HUES64 (cell line): Measurements from ENCODE around the gene GREM2.

Experiments
- H3K27ac ChIP-seq: 2 replicates; pipeline ENCODE4 v1.7.0; 2013; ENCODE audit warnings: low read depth, low read length, inconsistent platforms
- H3K27me3 ChIP-seq: 2 replicates; pipeline ENCODE4 v1.6.1; 2013; ENCODE audit warnings: mild to moderate bottlenecking, low read length; ENCODE audit not compliant: insufficient read depth
- H3K36me3 ChIP-seq: 2 replicates; pipeline ENCODE4 v1.6.1; 2013; ENCODE audit warnings: mild to moderate bottlenecking, low read length; ENCODE audit not compliant: insufficient read depth
- H3K4me1 ChIP-seq: 2 replicates; pipeline ENCODE4 v1.6.1; 2013; ENCODE audit warnings: mild to moderate bottlenecking, low read length, moderate library complexity; ENCODE audit not compliant: insufficient read depth
- H3K4me3 ChIP-seq: 2 replicates; pipeline ENCODE4 v1.5.1; 2013; ENCODE audit warnings: mild to moderate bottlenecking, low read length, moderate library complexity
- H3K9ac ChIP-seq: 2 replicates; pipeline ENCODE4 v1.6.1; 2013; ENCODE audit warnings: mild to moderate bottlenecking, low read depth, low read length
- H3K9me3 ChIP-seq: 2 replicates; pipeline ENCODE4 v1.6.1; 2013; ENCODE audit warnings: low read depth, low read length; ENCODE audit not compliant: insufficient read depth
- WGBS: fragments of 150-250, 120-280 bp; methylation state at CpG from one replicate; pipeline ENCODE4 v1.1.7; 2013; ENCODE audit warnings: missing lambda C conversion rate; 5-methylcytosine and 5-hydroxymethylcytosine counted together

GREM2 gene

GRCh38 chr1:240630409-240630808 lies 18.5 kb upstream of the GREM2 start:
- 83% methylated on average over 5 of the region's 5 CpGs for WGBS
- peak overlapping the region; percentile 41; the same call in 1 of the 2 replicates for H3K27ac ChIP-seq
- no peaks in the 10 kb centered on the region for H3K36me3 ChIP-seq
- H3K9me3 ChIP-seq, result no peaks in the 10 kb centered on the region
- no peak overlapping the region for H3K9ac ChIP-seq
- peaks cover 9% of the 10 kb centered on the region; the same call in 1 of the 2 replicates for H3K4me1 ChIP-seq
- H3K27me3 ChIP-seq, result no peaks in the 10 kb centered on the region
- H3K4me3 ChIP-seq, result no peak overlapping the region

- H3K4me3 ChIP-seq, result no peak overlapping the region
- no peak overlapping the region for H3K27ac ChIP-seq
- H3K36me3 ChIP-seq, result no peaks in the 10 kb centered on the region
- H3K9ac ChIP-seq, result no peak overlapping the region
- H3K9me3 ChIP-seq, result no peaks in the 10 kb centered on the region
- H3K27me3 ChIP-seq, result no peaks in the 10 kb centered on the region
- WGBS, result 92% methylated on average over 2 of the region's 2 CpGs
- 0 out of 2 replicates have a peak, but pooled peaks cover 3% of the 10 kb centered on the region for H3K4me1 ChIP-seq
These were observed 9.3 kb upstream of the GREM2 start for GRCh38 chr1:240621249-240621648.

- H3K4me3 ChIP-seq, result no peak overlapping the region
- no peak overlapping the region for H3K9ac ChIP-seq
- no peak overlapping the region for H3K27ac ChIP-seq
- no peaks in the 10 kb centered on the region for H3K27me3 ChIP-seq
- no peaks in the 10 kb centered on the region for H3K9me3 ChIP-seq
- peaks cover 5% of the 10 kb centered on the region; the same call in 1 of the 2 replicates for H3K4me1 ChIP-seq
- H3K36me3 ChIP-seq, result no peaks in the 10 kb centered on the region
- WGBS, result 91% methylated on average over 17 of the region's 19 CpGs
These were observed 8.1 kb upstream of the GREM2 start for GRCh38 chr1:240619906-240620621.

- H3K36me3 ChIP-seq, result no peaks in the 10 kb centered on the region
- H3K4me3 ChIP-seq, result no peak overlapping the region
- no peaks in the 10 kb centered on the region for H3K9me3 ChIP-seq
- H3K4me1 ChIP-seq, result peaks cover 5% of the 10 kb centered on the region; the same call in 1 of the 2 replicates
- H3K27ac ChIP-seq, result no peak overlapping the region
- WGBS, result 90% methylated on average over 5 of the region's 5 CpGs
- H3K27me3 ChIP-seq, result no peaks in the 10 kb centered on the region
- H3K9ac ChIP-seq, result no peak overlapping the region
These were observed 7.4 kb upstream of the GREM2 start for GRCh38 chr1:240619357-240619756.

GRCh38 chr1:240618946-240619345 lies 7.0 kb upstream of the GREM2 start:
- peaks cover 5% of the 10 kb centered on the region; the same call in 1 of the 2 replicates for H3K4me1 ChIP-seq
- no peak overlapping the region for H3K27ac ChIP-seq
- no peaks in the 10 kb centered on the region for H3K36me3 ChIP-seq
- H3K27me3 ChIP-seq, result no peaks in the 10 kb centered on the region
- no peaks in the 10 kb centered on the region for H3K9me3 ChIP-seq
- WGBS, result 95% methylated on average over 4 of the region's 4 CpGs
- no peak overlapping the region for H3K4me3 ChIP-seq
- H3K9ac ChIP-seq, result no peak overlapping the region

DNA sequence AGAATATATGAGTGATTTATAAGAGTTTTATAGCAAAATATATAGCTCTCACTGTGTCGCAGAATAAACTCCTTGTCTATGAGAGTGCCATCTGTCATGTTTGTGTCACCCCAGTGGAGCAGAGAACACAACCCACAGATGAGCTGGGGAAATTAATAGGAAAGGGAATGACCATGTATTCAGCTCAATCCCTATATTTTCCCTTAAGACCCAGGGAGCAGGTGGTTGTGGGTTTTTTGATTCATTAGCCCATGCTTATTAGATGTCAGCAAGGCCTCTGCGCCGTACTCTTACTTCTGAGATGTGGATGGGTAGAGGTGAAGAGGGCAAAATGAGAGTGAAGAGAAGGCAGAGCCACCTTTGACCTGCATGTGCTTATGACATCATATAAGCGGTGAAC lies 4.1 kb upstream of the GREM2 start:
- peaks cover 14% of the 10 kb centered on the region for H3K27me3 ChIP-seq
- H3K4me1 ChIP-seq, result peaks cover 10% of the 10 kb centered on the region; the same call in 1 of the 2 replicates
- H3K9ac ChIP-seq, result no peak overlapping the region
- H3K9me3 ChIP-seq, result no peaks in the 10 kb centered on the region
- H3K36me3 ChIP-seq, result no peaks in the 10 kb centered on the region
- H3K27ac ChIP-seq, result no peak overlapping the region
- no peak overlapping the region for H3K4me3 ChIP-seq
- WGBS, result 94% methylated on average over 4 of the region's 4 CpGs

DNA sequence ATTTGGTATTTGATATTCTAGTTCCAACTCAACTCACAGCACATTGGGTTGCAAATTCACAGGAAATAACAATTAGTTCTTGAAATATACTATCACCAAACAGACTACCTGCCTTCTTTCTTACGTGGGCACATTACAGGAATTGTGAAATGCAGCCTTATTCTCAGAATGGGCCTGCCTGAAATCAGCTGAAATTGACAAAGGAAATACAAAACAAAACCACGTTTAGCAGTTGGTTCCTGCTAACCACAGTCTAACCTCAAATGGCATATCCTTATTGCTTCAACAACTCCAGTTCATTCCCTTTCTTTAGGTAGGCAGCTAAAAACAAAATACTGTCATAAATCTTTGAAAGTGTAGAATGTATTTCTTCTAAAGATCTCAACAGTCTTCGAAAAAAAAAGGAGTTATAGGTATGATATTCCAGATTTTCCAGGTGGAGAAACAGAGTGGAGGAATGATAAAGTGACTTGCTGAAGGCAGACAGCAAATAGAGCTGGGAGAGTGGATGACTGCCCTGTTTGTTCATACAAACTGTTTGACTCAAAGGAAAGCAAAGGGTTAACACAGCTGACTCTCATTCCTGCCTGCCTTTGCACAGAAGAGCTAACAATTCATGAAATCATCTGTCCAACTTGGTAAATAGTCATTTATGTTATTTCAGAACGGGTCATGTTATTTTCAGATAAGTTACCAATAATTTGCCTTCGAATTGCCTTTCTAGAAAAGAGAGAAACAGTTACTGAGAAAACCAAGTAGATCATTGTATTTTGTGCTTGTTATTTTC lies 1.6 kb upstream of the GREM2 start:
- H3K4me3 ChIP-seq, result no peak overlapping the region
- H3K4me1 ChIP-seq, result peaks cover 17% of the 10 kb centered on the region; the same call in 1 of the 2 replicates
- WGBS, result 72% methylated on average over 5 of the region's 5 CpGs
- no peak overlapping the region for H3K9ac ChIP-seq
- no peaks in the 10 kb centered on the region for H3K36me3 ChIP-seq
- no peak overlapping the region for H3K27ac ChIP-seq
- no peaks in the 10 kb centered on the region for H3K9me3 ChIP-seq
- H3K27me3 ChIP-seq, result peaks cover 26% of the 10 kb centered on the region

- H3K9ac ChIP-seq, result no peak overlapping the region
- H3K4me1 ChIP-seq, result peaks cover 17% of the 10 kb centered on the region; the same call in 1 of the 2 replicates
- H3K27me3 ChIP-seq, result peaks cover 26% of the 10 kb centered on the region
- no peak overlapping the region for H3K4me3 ChIP-seq
- no peaks in the 10 kb centered on the region for H3K9me3 ChIP-seq
- 67% methylated on average over 6 of the region's 6 CpGs for WGBS
- H3K27ac ChIP-seq, result no peak overlapping the region
- no peaks in the 10 kb centered on the region for H3K36me3 ChIP-seq
These were observed 856 bp upstream of the GREM2 start for GRCh38 chr1:240612811-240613210.

DNA sequence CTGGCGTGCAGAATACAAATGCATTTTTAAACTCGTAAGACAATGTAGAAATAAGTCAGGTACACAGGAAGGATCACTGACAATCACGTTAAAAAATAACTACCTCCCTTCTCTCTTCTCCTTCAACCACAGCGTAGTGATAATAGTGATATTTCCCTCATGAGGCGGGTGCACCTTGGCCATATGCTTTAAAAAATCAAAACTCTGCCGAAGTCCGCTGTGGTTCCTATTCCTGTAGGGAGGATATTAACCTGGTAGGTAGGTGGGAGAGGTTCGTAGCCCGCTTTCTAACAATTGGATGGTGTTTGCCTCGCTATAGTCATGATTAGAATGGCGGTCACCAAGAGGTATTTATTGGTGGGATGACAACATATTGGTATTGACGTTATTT lies 732 bp downstream of the GREM2 start:
- Histone ChIP-seq H3K36me3 (no peaks in the 10 kb centered on the region), H3K4me1 (peaks cover 17% of the 10 kb centered on the region; the same call in 1 of the 2 replicates), H3K9me3 (no peaks in the 10 kb centered on the region), H3K4me3 (peak overlapping the region; percentile 58), H3K27me3 (peaks cover 26% of the 10 kb centered on the region), H3K9ac (0 out of 2 replicates have a peak overlapping the region, but pooled peaks have one; percentile 18), H3K27ac (no peak overlapping the region)
- WGBS, result 43% methylated on average over 12 of the region's 12 CpGs

GRCh38 chr1:240610636-240611035 lies 1.3 kb downstream of the GREM2 start:
- Histone ChIP-seq H3K27me3 (peaks cover 26% of the 10 kb centered on the region), H3K4me1 (peaks cover 17% of the 10 kb centered on the region; the same call in 1 of the 2 replicates), H3K36me3 (no peaks in the 10 kb centered on the region), H3K4me3 (no peak overlapping the region), H3K9ac (no peak overlapping the region), H3K27ac (no peak overlapping the region), H3K9me3 (no peaks in the 10 kb centered on the region)
- WGBS, result 80% methylated on average over 6 of the region's 6 CpGs

DNA sequence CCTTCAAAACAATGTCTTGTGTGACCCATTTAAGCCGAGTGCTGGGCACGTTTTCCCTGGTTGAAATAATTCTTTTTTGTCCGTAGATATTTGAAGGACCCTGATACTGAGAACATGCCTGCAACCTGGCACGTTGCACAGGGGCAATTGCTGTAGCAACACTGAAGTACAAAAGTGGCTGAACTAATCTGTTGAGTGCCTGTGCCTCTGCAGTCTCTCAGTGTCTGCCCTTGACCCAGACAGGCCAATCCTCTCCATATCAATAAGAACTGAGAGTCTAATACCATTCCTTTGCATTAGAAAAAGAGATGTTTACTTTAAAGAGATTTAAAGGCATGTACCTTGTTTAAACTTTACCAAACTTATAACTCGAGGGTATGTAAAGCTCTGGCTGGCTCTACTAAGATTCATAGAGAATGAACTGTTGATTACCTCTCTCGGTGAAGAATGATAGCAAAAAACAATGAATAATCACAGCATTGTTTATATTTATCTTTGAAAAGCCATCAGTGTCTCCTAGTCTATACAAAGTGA lies 2.4 kb downstream of the GREM2 start:
- peaks cover 26% of the 10 kb centered on the region for H3K27me3 ChIP-seq
- H3K9ac ChIP-seq, result no peak overlapping the region
- peaks cover 14% of the 10 kb centered on the region; the same call in 1 of the 2 replicates for H3K4me1 ChIP-seq
- no peaks in the 10 kb centered on the region for H3K9me3 ChIP-seq
- H3K27ac ChIP-seq, result no peak overlapping the region
- H3K4me3 ChIP-seq, result no peak overlapping the region
- WGBS, result 69% methylated on average over 6 of the region's 6 CpGs
- H3K36me3 ChIP-seq, result no peaks in the 10 kb centered on the region
